B cell (primary cell): ENCODE data around the gene ZMIZ1. TPM values are rescaled to one million over a fixed set of nuclear protein-coding genes. Genes with fewer than 3 reads are reported as not detected.

Source experiments
- ATAC-seq: fragments of 200-7000 bp; cut with Tn5 transposase; one replicate; pipeline ENCODE4 v1.10.0; 2021; ENCODE audit warnings: low read depth, mild to moderate bottlenecking, moderate number of reproducible peaks, moderate library complexity
- CTCF ChIA-PET: fragments of 350-600 bp; sonication (Branson Sonifier 250); formaldehyde crosslinking; loops from one replicate; lab custom pipeline; 2021; ENCODE audit warnings: antibody characterized with exemption, inconsistent platforms; lab: Charles Lee
- POLR2A ChIA-PET: fragments of 350-600 bp; sonication (Branson Sonifier 250); formaldehyde crosslinking; loops from one replicate; lab custom pipeline; 2021; ENCODE audit warnings: antibody characterized with exemption; lab: Charles Lee
- DNase-seq: peaks from one replicate; pipeline ENCODE4 v3.0.0; 2013
- H2AFZ ChIP-seq: 2 replicates; pipeline ENCODE4 v1.6.1; 2012; ENCODE audit warnings: mild to moderate bottlenecking, low read depth, low read length; ENCODE audit not compliant: insufficient read depth, poor library complexity, severe bottlenecking
- H3K27ac ChIP-seq, 2 donors: 1 replicate in 1 of 2; 2 replicates in 1 of 2; pipeline ENCODE4 v1.5.1; 2012 to 2013; ENCODE audit warnings: low read length in 2 of 2, mild to moderate bottlenecking in 2 of 2, moderate library complexity in 1 of 2
- H3K27me3 ChIP-seq, 4 experiments: fragments of 200-600 bp in 1 of 4; sonication (generic) in 1 of 4; replicated peaks in 1 of 4; 1 replicate in 2 of 4; 2 replicates in 2 of 4; pipeline versions ENCODE4 v1.6.1 to v1.7.0; 2013 to 2016; ENCODE audit warnings: low read length in 3 of 4, mild to moderate bottlenecking in 2 of 4, mixed read lengths in 1 of 4, moderate library complexity in 1 of 4; ENCODE audit not compliant: insufficient read depth in 4 of 4, control insufficient read depth in 3 of 4; ENCODE audit errors: control extremely low read depth in 1 of 4
- H3K36me3 ChIP-seq, 2 experiments: replicated peaks in 1 of 2; 1 replicate in 1 of 2; 2 replicates in 1 of 2; pipeline versions ENCODE4 v1.6.1 to v1.7.1; 2013; ENCODE audit warnings: low read length in 1 of 2; ENCODE audit not compliant: insufficient read depth in 2 of 2, control insufficient read depth in 1 of 2; ENCODE audit errors: control extremely low read depth in 1 of 2, extremely low read depth in 1 of 2
- H3K4me1 ChIP-seq, 2 donors: fragments of 200-600 bp in 1 of 2; sonication (generic) in 1 of 2; 1 replicate in 1 of 2; 2 replicates in 1 of 2; pipeline versions ENCODE4 v1.5.1 to v1.6.1; 2013 to 2017; ENCODE audit warnings: low read length in 2 of 2; ENCODE audit not compliant: control insufficient read depth in 2 of 2, insufficient read depth in 2 of 2
- H3K4me2 ChIP-seq: replicated peaks from 2 replicates; pipeline ENCODE3; 2012; ENCODE audit warnings: mild to moderate bottlenecking, low read depth, low read length; ENCODE audit not compliant: poor library complexity, severe bottlenecking
- H3K4me3 ChIP-seq, 5 experiments: fragments of 200-600 bp in 1 of 5; sonication (generic) in 1 of 5; 1 replicate in 3 of 5; 2 replicates in 2 of 5; pipeline versions ENCODE4 v1.5.1 to v1.7.0; 2011 to 2016; ENCODE audit warnings: low read length in 4 of 5, mild to moderate bottlenecking in 4 of 5, low read depth in 2 of 5, control low read depth in 1 of 5, moderate library complexity in 1 of 5; ENCODE audit not compliant: insufficient read depth in 1 of 5; ENCODE audit errors: control extremely low read depth in 1 of 5, extremely low read depth in 1 of 5
- H3K79me2 ChIP-seq: fragments of 200-600 bp; sonication (generic); one replicate; pipeline ENCODE4 v1.6.0; 2016; ENCODE audit warnings: low read length; ENCODE audit not compliant: control insufficient read depth, insufficient read depth
- H3K9ac ChIP-seq: fragments of 200-600 bp; sonication (generic); 2 replicates; pipeline ENCODE4 v1.6.1; 2017; ENCODE audit warnings: mild to moderate bottlenecking, low read length, moderate library complexity
- H3K9me3 ChIP-seq, 3 donors: one replicate each; pipeline versions ENCODE4 v1.6.1 to v1.7.1; 2013; ENCODE audit warnings: low read length in 2 of 3; ENCODE audit not compliant: control insufficient read depth in 2 of 3, insufficient read depth in 1 of 3; ENCODE audit errors: control extremely low read depth in 1 of 3
- H4K20me1 ChIP-seq: 2 replicates; pipeline ENCODE4 v1.6.0; 2012; ENCODE audit warnings: mild to moderate bottlenecking, low read length; ENCODE audit not compliant: insufficient read depth, control insufficient read depth, poor library complexity, severe bottlenecking
- H3K27ac Mint-ChIP-seq: one replicate; pipeline ENCODE4 v1.8.0; 2021; ENCODE audit warnings: mixed read lengths
- H3K27me3 Mint-ChIP-seq: one replicate; pipeline ENCODE4 v1.8.0; 2021; ENCODE audit warnings: mixed read lengths
- H3K4me1 Mint-ChIP-seq: one replicate; pipeline ENCODE4 v1.8.0; 2021; ENCODE audit warnings: mixed read lengths
- H3K4me3 Mint-ChIP-seq: one replicate; pipeline ENCODE4 v1.8.0; 2021; ENCODE audit warnings: mixed read lengths
- H3K9me3 Mint-ChIP-seq: one replicate; pipeline ENCODE4 v1.8.0; 2022; ENCODE audit warnings: mixed read lengths; ENCODE audit not compliant: insufficient read depth
- CTCF ChIP-seq: fragments of 200-600 bp; IDR thresholded peaks from one replicate; pipeline ENCODE4 v1.8.0; 2022; ENCODE audit warnings: antibody characterized with exemption, mild to moderate bottlenecking
- EZH2 ChIP-seq: IDR thresholded peaks from 2 replicates; pipeline ENCODE4 v1.6.1; 2012; ENCODE audit warnings: borderline replicate concordance, low read depth, mild to moderate bottlenecking, moderate library complexity, low read length; ENCODE audit not compliant: insufficient read depth, poor library complexity, severe bottlenecking
- WGBS: methylation state at CpG from one replicate; pipeline ENCODE4 v1.1.5; 2013; ENCODE audit warnings: missing lambda C conversion rate; ENCODE audit not compliant: insufficient coverage; 5-methylcytosine and 5-hydroxymethylcytosine counted together
- intact Hi-C: fragments of 100-400 bp; cut with micrococcal nuclease; formaldehyde crosslinking; loops from one replicate; pipeline ENCODE4 v1.10.0; 2022
- polyA plus RNA-seq: library from polyadenylated mRNA; depleted of rRNA; stranded (reverse); fragments of >200 nt; gene quantifications from 2 replicates; pipeline ENCODE4 v1.2.3, GENCODE V29; 2012
- total RNA-seq, 2 donors: library from RNA; stranded (reverse); fragments of 120-200 nt in 1 of 2; gene quantifications; 1 replicate in 1 of 2; 2 replicates in 1 of 2; pipeline versions ENCODE4 v1.2.3 to v1.2.4, GENCODE V29; 2013 to 2022

The ZMIZ1 gene
- total and polyA plus RNA-seq, 2 donors (not counting 1 experiment from before 2014, with no cell fraction given), result 14.3 to 64.9 TPM

GRCh38 chr10:79331226-79331625, 262.5 kb downstream of the ZMIZ1 start:
- intact Hi-C loops, result loop anchor here (1.0 to 5.0 kb wide), 2 partner anchors 16 to 89 kb away; partner anchors contain the start of gene PPIF
- 90% methylated on average over 5 of the region's 5 CpGs for WGBS
- no peaks in the 10 kb centered on the region for H3K27me3 ChIP-seq
- peak overlapping the region; percentile 57 for H3K4me3 Mint-ChIP-seq
- ChIA-PET POLR2A (interaction anchor here (0.5 to 1.0 kb wide), 3 partner anchors 13 to 1278 kb away, joined by 3 to 4 read pairs (median 3); no protein-coding TSS in a partner anchor), CTCF (interaction anchor here (1.0 to 2.1 kb wide), 4 partner anchors 9 to 45 kb away, joined by 3 to 9 read pairs (median 4); no protein-coding TSS in a partner anchor)
- TF ChIP-seq EZH2 (no peak), CTCF (no peak)
- no peaks in the 10 kb centered on the region for H4K20me1 ChIP-seq
- peaks cover 0 to 4% (median 2%) of the 10 kb centered on the region in 3 donors for H3K9me3 ChIP-seq
- H3K9ac ChIP-seq, result no peak overlapping the region
- DNase-seq (no peak), ATAC-seq (peak; percentile 22)
- peak overlapping the region; percentile 29 for H3K4me2 ChIP-seq
- no peak overlapping the region for H3K4me3 ChIP-seq
- H3K27ac Mint-ChIP-seq, result peak overlapping the region; percentile 71
- peaks cover 8 to 13% of the 10 kb centered on the region in 2 donors for H3K4me1 ChIP-seq
- H3K27me3 Mint-ChIP-seq, result no peaks in the 10 kb centered on the region
- no peaks in the 10 kb centered on the region for H3K79me2 ChIP-seq
- no peak overlapping the region for H2AFZ ChIP-seq
- H3K4me1 Mint-ChIP-seq, result peaks cover 20% of the 10 kb centered on the region
- no peaks in the 10 kb centered on the region for H3K36me3 ChIP-seq
- H3K27ac ChIP-seq, result no peak overlapping the region
- no peaks in the 10 kb centered on the region for H3K9me3 Mint-ChIP-seq

- H3K27me3 ChIP-seq, result no peaks in the 10 kb centered on the region
- DNase-seq (peak; percentile 87), ATAC-seq (peak; percentile 93)
- no peak overlapping the region for H3K4me3 ChIP-seq
- no peaks in the 10 kb centered on the region for H3K79me2 ChIP-seq
- WGBS, result 50% methylated on average over 3 of the region's 6 CpGs
- no peak overlapping the region for H3K27ac ChIP-seq
- no peak overlapping the region for H2AFZ ChIP-seq
- peaks cover 0 to 4% (median 2%) of the 10 kb centered on the region in 3 donors for H3K9me3 ChIP-seq
- Mint-ChIP-seq H3K9me3 (no peaks in the 10 kb centered on the region), H3K27ac (peak overlapping the region; percentile 71), H3K27me3 (no peaks in the 10 kb centered on the region), H3K4me3 (peak overlapping the region; percentile 57), H3K4me1 (peaks cover 20% of the 10 kb centered on the region)
- peak overlapping the region; percentile 29 for H3K4me2 ChIP-seq
- no peaks in the 10 kb centered on the region for H3K36me3 ChIP-seq
- H3K9ac ChIP-seq, result no peak overlapping the region
- TF ChIP-seq CTCF, result no peak
- no peak for TF ChIP-seq EZH2
- H3K4me1 ChIP-seq, result peaks cover 8 to 13% of the 10 kb centered on the region in 2 donors
- H4K20me1 ChIP-seq, result no peaks in the 10 kb centered on the region
- ChIA-PET CTCF (interaction anchor here (1.0 to 2.1 kb wide), 3 partner anchors 9 to 45 kb away, joined by 3 to 9 read pairs (median 5); no protein-coding TSS in a partner anchor), POLR2A (interaction anchor here (0.5 to 1.0 kb wide), 3 partner anchors 14 to 1279 kb away, joined by 3 to 4 read pairs (median 3); no protein-coding TSS in a partner anchor)
- intact Hi-C loops, result loop anchor here (1.0 to 5.0 kb wide), 4 partner anchors 14 to 89 kb away; partner anchors contain the start of gene PPIF
Measured at GRCh38 chr10:79331709-79332108, 262.9 kb downstream of the ZMIZ1 start.
